NCI-H345 (cell line): Measurements from ENCODE around the gene UBE2R2.
"Not testable (repeated sequence)": the region's sequence is repeated elsewhere in the genome, so short reads cannot be mapped to it uniquely, and the experiment has no call there.

Source experiments
- DNase-seq: peaks from one replicate; lab custom pipeline; 2025; lab: John Stamatoyannopoulos, UW

The UBE2R2 gene

DNA sequence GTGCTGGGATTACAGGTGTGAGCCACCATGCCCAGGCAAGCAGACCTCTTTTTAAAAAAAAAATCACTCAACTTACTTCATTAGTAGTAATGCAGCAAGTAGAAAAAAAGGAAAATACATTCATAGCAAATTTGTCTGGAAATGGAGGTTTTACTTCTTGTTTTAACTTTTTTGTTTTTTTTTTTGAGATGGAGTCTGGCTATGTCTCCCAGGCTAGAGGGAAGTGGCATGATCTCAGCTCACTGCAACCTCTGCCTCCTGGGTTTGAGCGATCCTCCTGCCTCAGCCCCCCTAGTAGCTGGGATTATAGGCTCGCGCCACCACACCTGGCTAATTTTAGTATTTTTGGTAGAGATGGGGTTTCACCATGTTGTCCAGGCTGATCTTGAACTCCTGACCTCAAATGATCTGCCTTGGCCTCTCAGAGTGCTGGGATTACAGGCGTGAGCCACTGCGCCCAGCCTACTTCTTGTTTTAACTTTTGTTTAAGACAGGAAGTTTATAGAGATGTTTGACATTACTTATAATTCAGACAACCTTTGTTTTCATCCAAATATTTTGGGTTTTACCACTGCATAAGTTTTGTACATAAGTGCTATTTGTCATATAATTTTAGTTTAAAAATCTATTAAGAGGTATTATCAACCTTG lies 26.5 kb downstream of the UBE2R2 start:
- DNase-seq = no peak

DNA sequence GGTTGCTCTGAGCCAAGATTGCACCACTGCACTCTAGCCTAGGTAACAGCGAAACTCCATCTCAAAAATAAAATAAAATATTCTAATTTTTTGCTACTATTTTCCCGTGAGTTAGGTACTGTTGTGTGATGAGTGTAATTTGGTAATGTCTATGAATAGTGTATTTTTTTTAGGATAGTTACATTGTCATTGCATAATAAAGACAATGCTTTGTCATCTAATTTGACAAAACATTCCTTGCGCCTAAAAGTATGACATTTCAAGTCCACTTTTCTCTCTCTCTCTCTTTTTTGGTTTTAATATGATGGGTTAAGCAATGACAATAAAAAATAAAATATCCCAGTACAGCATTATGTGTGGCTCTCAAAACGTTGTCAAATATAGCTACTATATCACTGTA lies 29.3 kb downstream of the UBE2R2 start:
- no peak for DNase-seq

DNA sequence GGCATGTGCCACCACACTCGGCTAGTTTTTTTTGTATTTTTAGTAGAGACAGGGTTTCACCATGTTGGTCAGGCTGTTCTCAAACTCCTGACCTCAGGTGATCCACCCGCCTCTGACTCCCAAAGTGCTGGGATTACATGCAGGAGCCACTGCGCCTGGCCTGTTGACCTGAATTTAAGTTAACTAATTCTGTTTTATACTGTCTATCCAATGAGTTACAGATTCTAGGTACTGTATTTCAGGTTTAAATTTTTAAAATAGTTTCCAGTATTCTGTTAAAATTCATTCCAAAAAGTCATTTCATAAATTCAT lies 30.9 kb downstream of the UBE2R2 start:
- DNase-seq = not testable (repeated sequence)

DNA sequence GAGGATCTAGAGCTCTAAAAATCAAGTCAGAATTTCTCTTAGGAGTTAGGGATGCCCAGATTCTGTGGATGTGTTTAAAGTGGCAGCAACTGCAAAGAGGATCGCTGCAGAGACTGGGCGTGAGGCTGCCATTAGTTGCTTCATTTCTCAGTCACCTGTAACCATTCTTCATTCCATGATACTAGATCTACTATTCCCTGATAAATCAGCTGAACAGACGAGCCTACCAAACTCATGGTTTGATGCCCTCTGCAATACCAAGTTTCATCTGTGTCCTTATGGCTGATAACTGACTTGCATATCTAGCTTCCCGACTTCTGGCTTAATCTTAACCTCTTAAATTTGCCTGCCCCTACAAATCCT lies 33.3 kb downstream of the UBE2R2 start:
- no peak for DNase-seq

DNA sequence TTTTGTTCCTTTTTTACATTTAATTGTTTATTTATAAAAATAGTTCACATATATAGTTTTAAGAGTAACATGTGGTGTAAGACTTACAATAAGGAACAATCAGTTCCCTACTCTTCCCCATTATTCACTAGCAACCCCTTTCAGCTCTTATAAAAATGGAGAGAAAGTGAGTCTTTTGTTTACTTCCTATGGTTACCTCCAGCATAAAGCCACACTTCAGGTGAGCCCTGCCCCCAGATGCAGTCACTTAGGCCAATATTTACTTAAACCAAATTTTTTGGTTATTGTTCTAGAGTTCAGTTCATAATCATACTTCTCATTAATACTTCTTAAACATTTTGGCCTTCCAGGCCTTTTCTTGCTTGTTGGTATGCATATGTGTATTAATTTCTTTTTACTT lies 33.7 kb downstream of the UBE2R2 start:
- DNase-seq = no peak

DNA sequence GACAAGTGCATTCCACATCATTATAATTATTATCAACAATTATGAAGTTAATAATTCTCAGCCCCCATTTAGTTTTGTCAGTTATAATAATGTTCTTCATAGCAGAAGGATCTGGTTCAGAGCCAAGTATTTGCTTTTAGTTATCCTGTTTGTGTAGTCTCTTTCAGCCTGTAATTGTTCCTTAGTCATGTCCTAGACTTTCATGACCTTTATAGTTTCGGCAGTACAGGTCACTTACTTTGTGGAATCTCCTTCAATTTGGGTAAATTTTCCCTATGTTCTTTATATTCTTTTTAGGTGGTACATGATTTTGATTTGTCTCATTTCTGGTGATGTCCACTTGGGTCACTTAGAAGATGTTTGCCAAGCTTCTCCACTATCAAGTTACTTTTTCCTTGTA lies 34.3 kb downstream of the UBE2R2 start:
- DNase-seq = no peak

DNA sequence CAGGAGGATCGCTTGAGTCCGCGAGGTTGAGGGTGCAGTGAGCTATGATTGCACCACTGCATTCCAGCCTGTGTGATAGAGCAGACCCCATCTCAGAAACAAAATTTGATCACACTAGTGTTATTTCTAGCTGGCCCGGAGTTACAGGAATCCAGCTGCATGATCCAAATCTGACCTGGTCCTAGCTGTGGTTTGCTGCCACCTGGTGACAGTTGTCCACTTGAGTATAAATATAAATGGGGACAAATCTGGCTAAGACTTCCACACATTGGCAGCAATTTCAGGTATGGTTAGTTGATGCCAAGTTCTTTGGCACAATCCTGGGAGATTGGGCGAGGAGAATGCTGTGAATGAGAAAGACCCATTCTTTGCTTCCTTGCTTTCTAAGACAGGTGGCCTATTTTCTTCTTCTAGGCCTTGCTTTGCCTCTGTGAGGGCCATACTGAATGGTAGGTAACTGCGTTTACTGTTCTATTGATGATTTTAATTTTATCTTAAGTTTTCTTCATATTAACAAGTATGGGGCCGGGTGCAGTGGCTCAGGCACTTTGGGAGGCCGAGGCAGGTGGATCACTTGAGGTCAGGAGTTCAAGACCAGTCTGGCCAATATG lies 35.4 kb downstream of the UBE2R2 start:
- DNase-seq = peak; percentile 29

DNA sequence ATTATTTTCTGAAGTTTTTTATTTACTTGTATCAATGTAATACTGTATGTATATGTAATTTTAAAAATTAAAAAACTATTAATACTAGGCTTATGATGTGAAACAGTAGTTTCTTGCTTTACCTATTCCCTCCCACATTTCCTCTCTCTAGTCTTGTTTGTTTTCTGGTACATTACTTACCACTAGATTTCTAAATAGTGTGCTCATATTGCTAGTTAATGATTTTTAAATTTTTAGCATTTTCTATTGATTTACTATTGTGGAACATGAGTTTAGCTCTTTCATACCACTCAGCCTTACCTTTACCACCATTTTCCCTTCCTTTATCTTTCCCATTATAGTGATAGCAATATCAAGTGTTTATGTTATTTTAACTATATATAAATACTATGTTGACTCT lies 39.3 kb downstream of the UBE2R2 start:
- DNase-seq = no peak

DNA sequence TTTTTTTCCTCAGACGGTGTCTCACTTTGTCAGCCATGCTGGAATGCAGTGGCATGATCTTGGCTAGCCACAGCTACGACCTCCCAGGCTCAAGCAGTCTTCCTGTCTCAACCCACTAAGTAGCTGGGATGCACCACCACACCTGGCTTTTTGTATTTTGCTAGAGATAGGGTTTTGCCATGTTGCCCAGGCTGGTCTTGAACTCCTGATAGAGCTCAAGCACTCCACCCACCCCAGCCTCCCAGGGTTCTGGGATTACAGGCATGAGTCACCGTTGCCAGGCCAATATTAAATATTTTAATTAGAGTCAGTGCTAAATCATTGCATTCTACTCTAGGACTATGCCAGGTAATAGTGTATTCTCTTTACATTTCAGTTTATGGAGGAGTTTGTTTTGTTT lies 41.5 kb downstream of the UBE2R2 start:
- no peak for DNase-seq

DNA sequence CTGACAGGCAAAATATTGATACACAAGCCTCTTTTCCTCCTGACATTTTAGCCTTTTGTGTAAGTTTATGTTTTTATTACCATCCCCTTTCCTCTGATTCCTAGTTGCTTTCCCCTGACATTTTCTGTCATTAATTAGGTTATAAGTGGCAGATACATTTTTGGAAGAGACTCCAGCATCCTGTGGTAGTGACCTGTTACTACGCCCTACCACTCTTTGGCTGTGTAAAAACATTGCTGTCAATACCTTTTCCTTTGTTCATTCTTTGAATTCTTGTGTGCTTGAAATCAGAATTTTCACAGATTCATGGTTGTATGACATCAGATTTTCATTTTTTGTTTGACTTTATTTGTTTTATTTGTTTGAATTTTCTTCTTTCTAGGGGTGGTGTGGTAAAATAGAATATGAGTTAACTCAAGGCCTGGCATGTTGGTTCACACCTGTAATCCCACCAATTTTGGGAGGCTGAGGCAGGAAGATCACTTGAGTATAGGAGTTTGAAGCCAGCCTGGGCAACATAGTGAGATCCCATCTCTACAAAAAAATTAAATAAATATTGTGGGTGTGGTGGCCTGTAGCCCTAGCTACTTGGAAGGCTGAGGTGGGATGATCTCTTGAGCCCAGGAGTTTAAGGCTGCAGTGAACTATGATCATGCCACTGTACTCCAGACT lies 43.4 kb downstream of the UBE2R2 start:
- no peak for DNase-seq

DNA sequence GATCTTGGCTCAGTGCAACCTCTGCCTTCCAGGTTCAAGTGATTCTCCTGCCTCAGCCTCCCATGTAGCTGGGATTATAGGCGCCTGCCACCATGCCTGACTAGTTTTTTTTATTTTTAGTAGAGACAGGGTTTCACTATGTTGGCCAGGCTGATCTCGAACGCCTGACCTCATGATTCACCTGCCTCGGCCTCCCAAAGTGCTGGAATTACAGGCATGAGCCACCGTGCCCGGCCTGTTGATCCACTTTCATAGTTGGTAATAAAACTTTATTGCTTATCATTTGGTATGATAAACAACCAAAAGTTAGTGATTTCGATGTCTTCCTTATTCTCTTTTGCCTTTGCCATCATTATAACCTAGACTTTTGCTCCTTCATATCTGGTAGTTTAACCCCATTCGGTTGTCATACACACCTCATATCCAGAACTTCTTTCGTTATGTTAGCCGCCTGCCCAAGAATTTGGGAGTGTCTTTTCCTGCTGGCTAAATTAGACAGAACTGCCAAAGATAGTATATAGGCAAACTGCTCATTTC lies 45.0 kb downstream of the UBE2R2 start:
- DNase-seq = no peak

DNA sequence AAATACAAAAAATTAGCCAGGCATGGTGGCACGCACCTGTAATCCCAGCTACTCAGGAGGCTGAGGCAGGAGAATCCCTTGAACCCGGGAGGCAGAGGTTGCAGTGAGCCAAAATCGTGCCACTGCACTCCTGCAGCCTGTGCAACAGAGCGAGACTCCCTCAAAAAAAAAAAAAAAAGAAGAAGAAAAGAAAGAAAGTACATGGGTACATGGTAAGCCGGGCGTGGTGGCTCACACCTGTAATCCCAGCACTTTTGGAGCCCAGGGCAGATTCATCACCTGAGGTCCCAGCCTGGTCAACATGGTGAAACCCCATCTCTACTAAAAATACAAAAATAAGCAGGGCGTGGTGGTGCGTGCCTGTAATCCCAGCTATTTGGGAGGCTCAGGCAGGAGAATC lies 46.1 kb downstream of the UBE2R2 start:
- DNase-seq = not testable (repeated sequence)

DNA sequence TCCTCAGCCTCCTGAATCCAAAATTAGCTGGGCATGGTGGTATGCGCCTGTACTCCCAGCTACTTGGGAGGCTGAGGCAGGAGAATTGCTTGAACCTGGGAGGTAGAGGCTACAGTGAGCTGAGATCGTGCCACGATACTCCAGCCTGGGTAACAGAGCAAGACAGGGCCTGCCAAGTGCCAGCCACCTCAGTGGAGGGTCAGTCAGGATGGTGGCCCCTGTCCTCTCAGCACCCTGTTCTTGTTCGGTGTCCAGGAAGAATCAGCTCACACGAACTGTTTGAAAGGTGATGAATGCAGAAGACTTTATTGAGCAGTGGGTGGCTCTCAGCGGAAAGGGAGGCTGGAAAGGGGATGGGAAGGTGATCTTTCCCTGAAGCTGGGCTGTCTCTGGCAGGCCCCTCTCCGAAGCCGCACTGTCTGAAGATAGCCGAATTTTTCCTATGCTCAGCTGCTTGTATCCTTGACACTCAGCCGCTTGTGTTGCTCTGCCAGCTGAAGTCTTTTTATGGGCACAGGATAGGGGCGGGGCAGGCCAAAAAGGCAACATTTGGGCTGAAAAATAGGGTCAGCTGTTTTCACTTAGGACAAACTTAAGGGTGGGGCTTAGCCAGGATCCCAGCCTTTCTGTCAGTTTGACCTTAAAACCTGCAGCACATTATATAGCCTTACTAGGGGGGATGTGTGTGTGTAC lies 50.9 kb downstream of the UBE2R2 start:
- DNase-seq = no peak

DNA sequence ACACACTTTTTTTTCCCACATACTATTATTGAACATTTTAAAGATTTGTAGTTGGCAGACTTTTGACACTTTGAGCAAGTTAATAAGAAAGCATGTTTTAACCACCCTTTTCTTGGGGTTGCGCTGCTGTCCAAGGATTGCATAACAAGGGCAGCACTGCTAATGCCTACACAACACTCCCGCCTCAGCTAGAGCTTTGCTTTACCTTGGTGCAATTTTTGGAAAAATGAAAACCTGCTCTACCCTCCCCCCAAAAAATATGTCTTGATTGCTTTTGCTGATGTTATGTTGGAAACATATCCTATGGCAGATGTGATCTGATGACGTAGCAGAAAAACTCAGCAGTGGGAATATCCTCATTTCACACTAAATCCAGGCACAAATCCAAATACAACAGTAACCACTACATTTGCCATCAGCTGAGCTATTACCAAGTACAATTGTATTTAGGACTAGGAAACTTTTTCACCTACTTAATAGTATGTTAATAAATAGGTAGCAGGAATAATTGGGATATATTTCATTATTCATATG lies 51.5 kb downstream of the UBE2R2 start:
- no peak for DNase-seq

DNA sequence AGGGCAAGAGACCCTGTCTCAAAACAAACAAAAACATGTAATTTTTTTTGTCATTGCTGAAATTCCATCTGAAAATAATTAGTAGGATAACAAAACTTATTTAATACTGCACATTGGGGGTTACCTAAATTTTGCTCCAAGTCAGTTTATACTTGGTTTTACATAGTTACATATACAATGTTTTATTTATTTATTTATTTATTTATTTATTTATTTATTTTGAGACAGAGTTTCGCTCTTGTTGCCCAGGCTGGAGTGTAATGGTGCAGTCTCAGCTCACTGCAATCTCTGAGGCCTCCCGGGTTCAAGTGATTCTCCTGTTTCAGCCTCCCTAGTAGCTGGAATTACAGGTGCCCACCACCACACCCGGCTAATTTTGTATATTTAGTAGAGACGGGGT lies 52.3 kb downstream of the UBE2R2 start:
- not testable (repeated sequence) for DNase-seq

DNA sequence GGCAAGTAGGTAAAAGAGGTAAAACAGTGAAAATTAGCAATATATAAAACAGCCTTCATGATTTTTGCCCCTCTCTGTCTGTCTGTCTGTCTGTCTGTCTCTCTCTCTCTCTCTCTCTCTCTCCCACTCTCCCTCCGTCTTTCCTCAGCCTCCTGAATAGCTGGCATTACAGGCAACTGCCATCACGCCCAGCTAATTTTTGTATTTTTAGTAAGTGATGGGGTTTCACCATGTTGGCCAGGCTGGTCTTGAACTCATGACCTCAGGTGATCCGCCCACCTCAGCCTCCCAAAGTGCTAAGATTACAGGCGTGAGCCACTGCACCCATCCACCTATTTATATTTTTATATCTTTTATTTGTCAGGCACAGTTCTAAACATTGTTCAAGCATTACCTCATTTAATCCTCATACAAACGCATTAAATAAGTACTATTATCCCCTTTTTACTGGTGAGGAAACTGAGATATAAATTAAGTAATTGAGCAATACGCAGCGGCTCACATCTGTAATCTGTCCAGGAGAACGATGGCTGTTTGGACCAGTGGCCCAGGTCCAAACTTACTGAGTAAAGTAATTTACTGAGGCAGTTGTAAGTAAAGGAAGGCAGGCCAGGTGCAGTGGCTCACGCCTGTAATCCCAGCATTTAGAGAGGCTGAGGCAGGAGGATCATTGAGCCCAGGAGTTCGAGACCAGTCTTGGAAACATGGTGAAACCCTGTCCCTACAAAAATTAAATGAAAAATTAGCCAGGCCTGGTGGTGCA lies 60.9 kb downstream of the UBE2R2 start:
- DNase-seq = no peak

DNA sequence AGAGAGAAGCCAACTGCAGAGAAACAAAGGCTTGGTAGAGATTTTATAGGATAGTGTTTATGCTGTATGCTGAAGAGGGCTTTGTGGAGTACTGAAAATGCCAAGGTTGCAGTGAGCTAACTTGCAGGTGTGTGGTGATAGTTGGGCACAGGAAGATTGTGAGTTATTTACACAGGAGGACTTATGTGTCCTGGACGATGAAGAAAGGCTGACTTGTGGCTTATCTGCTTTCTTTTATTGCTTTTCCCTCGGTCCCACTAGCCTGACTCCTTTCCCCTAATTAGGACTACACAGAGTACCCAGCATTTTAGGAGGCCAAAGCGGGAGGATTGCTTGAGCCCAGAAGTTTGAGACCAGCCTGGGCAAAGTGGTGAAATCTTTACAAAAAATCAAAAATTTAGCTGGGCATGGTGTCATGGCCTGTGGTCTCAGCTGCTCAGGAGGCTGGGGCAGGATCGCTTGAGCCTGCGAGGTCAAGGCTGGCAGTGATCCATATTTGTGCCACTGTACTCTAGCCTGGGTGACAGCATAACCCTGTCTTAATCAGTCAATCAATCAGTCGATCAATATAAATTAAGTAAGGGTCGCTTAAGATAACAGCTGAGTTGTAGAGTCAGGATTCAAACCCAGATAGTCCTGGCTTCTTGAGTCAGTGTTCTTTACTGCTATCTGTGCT lies 61.9 kb downstream of the UBE2R2 start:
- DNase-seq = no peak

DNA sequence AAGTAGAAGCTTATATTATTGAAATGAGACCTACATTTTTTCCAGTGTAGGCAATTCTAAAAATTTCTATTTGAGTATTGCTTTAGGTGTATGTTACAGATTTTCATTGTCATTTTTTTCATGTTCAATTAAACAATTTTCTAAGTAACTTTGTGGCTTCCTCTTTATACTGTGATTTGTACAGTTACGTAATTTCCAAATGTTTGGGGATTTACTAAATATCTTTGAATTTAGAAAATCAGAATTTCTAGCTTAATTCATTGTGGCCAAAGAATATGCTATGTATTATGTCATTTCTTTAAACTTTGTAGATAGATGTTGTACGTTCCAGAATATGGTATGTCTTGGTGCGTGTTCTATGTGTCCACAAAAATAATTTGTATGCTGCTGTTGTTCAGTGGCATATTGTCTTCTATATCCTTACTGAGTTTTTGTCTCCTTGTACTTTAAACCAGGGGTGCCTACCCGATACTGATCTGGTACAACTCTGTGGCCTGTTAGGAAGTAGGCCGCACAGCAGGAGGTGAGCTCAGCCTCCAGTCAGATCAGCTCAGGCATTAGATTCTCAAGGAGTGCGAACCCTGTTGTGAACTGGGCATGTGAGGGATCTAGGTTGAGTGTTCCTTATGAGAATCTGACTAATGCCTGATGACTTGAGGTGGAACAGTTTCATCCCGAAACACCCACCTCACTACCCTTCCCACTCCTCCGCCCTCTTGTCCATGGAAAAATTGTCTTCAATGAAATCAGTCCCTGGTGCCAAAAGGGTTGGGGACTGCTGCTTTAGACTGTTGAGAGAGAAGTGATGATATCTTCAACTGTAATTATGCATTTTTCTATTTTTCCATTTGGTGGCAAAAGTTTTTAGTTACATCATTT lies 63.5 kb downstream of the UBE2R2 start:
- no peak for DNase-seq

DNA sequence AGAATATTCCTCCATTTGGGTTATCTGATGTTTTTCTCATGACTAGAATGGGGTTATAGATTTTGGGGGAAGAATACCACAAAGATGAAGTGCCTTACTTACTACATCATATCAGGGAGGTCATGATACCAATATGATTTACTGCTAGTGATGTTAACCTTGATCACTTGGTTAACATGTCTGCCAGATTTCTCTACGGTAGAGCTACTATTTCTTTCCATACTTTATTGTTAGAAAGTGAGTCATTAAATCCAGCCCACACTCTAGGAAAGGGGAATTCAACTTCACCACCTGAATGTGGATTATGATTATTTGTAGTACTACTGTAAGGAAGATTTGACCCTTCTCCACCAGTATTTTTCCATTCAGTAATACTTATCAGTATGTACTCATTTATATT lies 64.7 kb downstream of the UBE2R2 start:
- no peak for DNase-seq
